Endothelial cell of umbilical vein (primary cell): ENCODE data around the gene CHMP3.

Source experiments
- CTCF ChIP-seq, 2 donors: IDR thresholded peaks; 1 replicate in 1 of 2; 2 replicates in 1 of 2; pipeline ENCODE4 v1.5.1; 2011; ENCODE audit warnings: low read length in 2 of 2, mild to moderate bottlenecking in 2 of 2, moderate library complexity in 2 of 2, control low read depth in 1 of 2, inconsistent platforms in 1 of 2, low read depth in 1 of 2; ENCODE audit not compliant: insufficient read depth in 1 of 2; ENCODE audit errors: extremely low read depth in 1 of 2
- POLR2A ChIP-seq: IDR thresholded peaks from 2 replicates; pipeline ENCODE4 v1.6.1; 2012; ENCODE audit warnings: low read depth, mild to moderate bottlenecking, control low read depth, low read length
- POLR2AphosphoS5 ChIP-seq: IDR thresholded peaks from 2 replicates; pipeline ENCODE4 v1.6.1; 2012; ENCODE audit warnings: low read depth, mild to moderate bottlenecking, control low read depth, low read length, moderate library complexity; ENCODE audit not compliant: insufficient read depth

GRCh38 chr2:86521922-86522321 lies 41.3 kb downstream of the CHMP3 start:
- TF ChIP-seq CTCF (IDR thresholded peaks at IDR 0.05; ENCODE audit: extremely low read depth in 1 of 2, insufficient read depth in 1 of 2, low read depth in 1 of 2, low read length in 2 of 2) (no peak), POLR2A (no peak), POLR2AphosphoS5 (no peak)
